A673 (cell line): ENCODE results near the gene GATAD2B. TPM values are rescaled to one million over a fixed set of nuclear protein-coding genes. Genes with fewer than 3 reads are reported as not detected.
"Not testable (repeated sequence)": the region's sequence is repeated elsewhere in the genome, so short reads cannot be mapped to it uniquely, and the experiment has no call there.

Source experiments
- BruUV-seq: library from RNA; stranded (reverse); fragments of 400-500 nt; replicated peaks from 2 replicates; lab custom pipeline; 2021; lab: Mats Ljungman, UMichigan
- CTCF ChIA-PET: fragments of 300-600 bp; sonication (Branson Sonifier 250); formaldehyde crosslinking; loops from one replicate; lab custom pipeline; 2022; ENCODE audit warnings: antibody characterized with exemption; lab: Charles Lee
- POLR2A ChIA-PET: fragments of 300-600 bp; sonication (Branson Sonifier 250); formaldehyde crosslinking; loops from one replicate; lab custom pipeline; 2022; ENCODE audit warnings: antibody characterized with exemption; ENCODE audit not compliant: low non-redundant PET; lab: Charles Lee
- DNase-seq: peaks from one replicate; pipeline ENCODE4 v3.0.0-alpha.2; 2015; ENCODE audit warnings: low spot score
- H3K27ac ChIP-seq: fragments of 200-600 bp; sonication (generic); 2 replicates; pipeline ENCODE4 v1.5.1; 2016; ENCODE audit warnings: mixed run types, low read depth, mild to moderate bottlenecking, mixed read lengths, antibody characterized with exemption, low read length; ENCODE audit not compliant: poor library complexity, severe bottlenecking
- H3K27me3 ChIP-seq: fragments of 200-600 bp; sonication (generic); replicated peaks from 2 replicates; pipeline ENCODE4 v1.6.1; 2017; ENCODE audit warnings: mixed run types, low read depth, mild to moderate bottlenecking, mixed read lengths, antibody characterized with exemption, low read length; ENCODE audit not compliant: insufficient read depth, poor library complexity
- H3K36me3 ChIP-seq: fragments of 200-600 bp; sonication (generic); 2 replicates; pipeline ENCODE4 v1.6.1; 2016; ENCODE audit warnings: mixed run types, mild to moderate bottlenecking, mixed read lengths, antibody characterized with exemption, low read length; ENCODE audit not compliant: insufficient read depth, poor library complexity, severe bottlenecking
- H3K4me1 ChIP-seq: fragments of 200-600 bp; sonication (generic); 2 replicates; pipeline ENCODE4 v1.6.1; 2017; ENCODE audit warnings: mixed run types, mild to moderate bottlenecking, mixed read lengths, antibody characterized with exemption, low read length; ENCODE audit not compliant: insufficient read depth, poor library complexity, severe bottlenecking
- H3K4me3 ChIP-seq: fragments of 200-600 bp; sonication (generic); 2 replicates; pipeline ENCODE4 v1.5.1; 2016; ENCODE audit warnings: low read depth, mixed run types, mild to moderate bottlenecking, mixed read lengths, low read length; ENCODE audit not compliant: poor library complexity, severe bottlenecking
- H3K9me3 ChIP-seq: fragments of 200-600 bp; sonication (generic); 2 replicates; pipeline ENCODE4 v1.6.1; 2016; ENCODE audit warnings: mixed run types, low read depth, mild to moderate bottlenecking, mixed read lengths, antibody characterized with exemption, low read length; ENCODE audit not compliant: poor library complexity, severe bottlenecking
- EZH2 ChIP-seq: fragments of 200-600 bp; sonication (generic); IDR thresholded peaks from 2 replicates; pipeline ENCODE4 v1.6.1; 2017; ENCODE audit warnings: borderline replicate concordance, low read depth, mild to moderate bottlenecking, mixed read lengths, antibody characterized with exemption, low read length; ENCODE audit not compliant: poor library complexity, severe bottlenecking
- intact Hi-C: fragments of 100-400 bp; cut with micrococcal nuclease; formaldehyde crosslinking; loops from one replicate; pipeline ENCODE4 v1.10.0; 2022; ENCODE audit not compliant: unreplicated experiment
- total RNA-seq: library from RNA; stranded (reverse); gene quantifications from 2 replicates; pipeline ENCODE4 v1.2.3, GENCODE V29; 2021
- TF ChIP-seq, protein P1 (sequence below): fragments of 300-800, 200-600 bp; sonication (generic); conservative IDR thresholded peaks from 2 replicates; pipeline ENCODE4 v1.5.1; 2017; ENCODE audit warnings: low read depth, mild to moderate bottlenecking, antibody characterized with exemption, low read length, moderate library complexity, mixed read lengths

The GATAD2B gene
- total RNA-seq, 1 experiment from 2014 or later, result 58.8 TPM

DNA sequence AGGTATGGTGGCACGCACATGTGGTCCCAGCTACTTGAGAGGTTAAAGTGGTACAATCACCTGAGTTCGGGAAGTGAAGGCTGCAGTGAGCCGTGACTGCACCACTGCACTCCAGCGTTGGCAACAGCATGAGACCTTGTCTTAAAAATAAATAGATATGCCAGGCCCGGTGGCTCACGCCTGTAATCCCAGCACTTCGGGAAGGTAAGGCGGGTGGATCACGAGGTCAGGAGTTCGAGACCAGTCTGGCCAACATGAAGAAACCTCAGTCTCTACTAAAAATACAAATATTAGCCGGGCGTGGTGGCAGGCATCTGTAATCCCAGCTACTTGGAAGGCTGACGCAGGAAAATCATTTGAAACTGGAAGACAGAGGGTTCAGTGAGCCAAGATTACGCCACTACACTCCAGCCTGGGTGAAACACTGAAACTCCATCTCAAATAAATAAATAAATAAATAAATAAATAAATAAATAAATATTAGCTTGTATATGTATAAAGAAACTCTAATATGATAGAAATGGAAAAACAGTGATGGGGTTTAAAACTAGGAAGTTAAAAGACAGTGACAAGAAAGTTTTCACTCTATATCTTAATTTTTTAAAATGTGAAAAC is 18.8 kb downstream of the GATAD2B start:
- Histone ChIP-seq H3K4me1 (no peaks in the 10 kb centered on the region), H3K4me3 (no peak overlapping the region), H3K27me3 (no peaks in the 10 kb centered on the region), H3K9me3 (no peaks in the 10 kb centered on the region), H3K36me3 (no peaks in the 10 kb centered on the region), H3K27ac (no peak overlapping the region)
- no peak for DNase-seq
- BruUV-seq, result no TSS peak
- TF ChIP-seq, protein P1, sequence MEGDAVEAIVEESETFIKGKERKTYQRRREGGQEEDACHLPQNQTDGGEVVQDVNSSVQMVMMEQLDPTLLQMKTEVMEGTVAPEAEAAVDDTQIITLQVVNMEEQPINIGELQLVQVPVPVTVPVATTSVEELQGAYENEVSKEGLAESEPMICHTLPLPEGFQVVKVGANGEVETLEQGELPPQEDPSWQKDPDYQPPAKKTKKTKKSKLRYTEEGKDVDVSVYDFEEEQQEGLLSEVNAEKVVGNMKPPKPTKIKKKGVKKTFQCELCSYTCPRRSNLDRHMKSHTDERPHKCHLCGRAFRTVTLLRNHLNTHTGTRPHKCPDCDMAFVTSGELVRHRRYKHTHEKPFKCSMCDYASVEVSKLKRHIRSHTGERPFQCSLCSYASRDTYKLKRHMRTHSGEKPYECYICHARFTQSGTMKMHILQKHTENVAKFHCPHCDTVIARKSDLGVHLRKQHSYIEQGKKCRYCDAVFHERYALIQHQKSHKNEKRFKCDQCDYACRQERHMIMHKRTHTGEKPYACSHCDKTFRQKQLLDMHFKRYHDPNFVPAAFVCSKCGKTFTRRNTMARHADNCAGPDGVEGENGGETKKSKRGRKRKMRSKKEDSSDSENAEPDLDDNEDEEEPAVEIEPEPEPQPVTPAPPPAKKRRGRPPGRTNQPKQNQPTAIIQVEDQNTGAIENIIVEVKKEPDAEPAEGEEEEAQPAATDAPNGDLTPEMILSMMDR, result no peak
- no peak for TF ChIP-seq EZH2
- CTCF ChIA-PET, result no interaction called here
- intact Hi-C loops, result no loop called here
- POLR2A ChIA-PET, result interaction anchor here (0.6 kb wide), 1 partner anchor 25 kb away, joined by 6 read pairs; no protein-coding TSS in a partner anchor

DNA sequence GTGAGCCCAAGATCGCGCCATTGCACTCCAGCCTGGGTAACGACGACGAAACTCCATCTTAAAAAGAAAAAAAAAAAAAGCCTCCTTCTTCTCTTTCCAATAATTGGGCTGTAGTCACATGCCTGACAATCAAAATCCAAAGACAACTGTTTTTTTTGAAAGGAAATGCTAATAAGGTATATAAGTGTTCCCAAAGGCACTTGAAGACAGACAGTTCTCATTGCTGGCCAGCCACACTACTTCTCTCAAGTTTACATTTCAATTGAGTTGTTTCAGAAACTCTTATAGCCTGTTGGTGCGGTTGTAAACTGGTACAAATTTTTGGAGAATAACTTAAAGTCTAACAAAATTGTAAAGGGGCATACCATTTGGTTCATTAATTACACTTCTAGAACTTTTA is 23.3 kb downstream of the GATAD2B start:
- DNase-seq, result no peak
- H3K4me1 ChIP-seq, result no peaks in the 10 kb centered on the region
- ChIA-PET POLR2A (no interaction called here), CTCF (no interaction called here)
- intact Hi-C loops, result no loop called here
- no peak overlapping the region for H3K4me3 ChIP-seq
- BruUV-seq, result no TSS peak
- peaks cover 5% of the 10 kb centered on the region for H3K36me3 ChIP-seq
- TF ChIP-seq, protein P1, result no peak
- no peak for TF ChIP-seq EZH2
- H3K27ac ChIP-seq, result no peak overlapping the region
- H3K9me3 ChIP-seq, result no peaks in the 10 kb centered on the region
- no peaks in the 10 kb centered on the region for H3K27me3 ChIP-seq

DNA sequence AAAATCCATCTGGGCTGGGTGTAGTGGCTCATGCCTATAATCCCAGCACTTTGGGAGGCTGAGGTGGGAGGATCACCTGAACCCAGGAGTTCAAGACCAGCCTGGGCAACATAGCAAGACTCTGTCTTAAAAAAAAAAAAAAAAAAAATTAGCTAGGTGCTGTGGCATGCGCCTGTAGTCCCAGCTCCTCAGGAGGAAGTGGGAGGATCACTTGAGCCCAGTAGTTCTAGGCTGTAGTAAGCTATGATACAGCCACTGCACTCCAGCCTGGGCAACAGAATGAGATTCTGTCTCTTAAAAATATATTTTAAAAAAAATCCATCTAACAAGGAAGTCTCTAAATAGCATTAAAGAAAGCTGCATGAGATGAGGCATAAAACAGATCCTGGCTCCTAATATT is 26.9 kb downstream of the GATAD2B start:
- H3K4me1 ChIP-seq, H3K27ac ChIP-seq, intact Hi-C loops, BruUV-seq, POLR2A ChIA-PET, DNase-seq, H3K4me3 ChIP-seq, CTCF ChIA-PET, H3K27me3 ChIP-seq, H3K36me3 ChIP-seq, H3K9me3 ChIP-seq: not testable (repeated sequence)

DNA sequence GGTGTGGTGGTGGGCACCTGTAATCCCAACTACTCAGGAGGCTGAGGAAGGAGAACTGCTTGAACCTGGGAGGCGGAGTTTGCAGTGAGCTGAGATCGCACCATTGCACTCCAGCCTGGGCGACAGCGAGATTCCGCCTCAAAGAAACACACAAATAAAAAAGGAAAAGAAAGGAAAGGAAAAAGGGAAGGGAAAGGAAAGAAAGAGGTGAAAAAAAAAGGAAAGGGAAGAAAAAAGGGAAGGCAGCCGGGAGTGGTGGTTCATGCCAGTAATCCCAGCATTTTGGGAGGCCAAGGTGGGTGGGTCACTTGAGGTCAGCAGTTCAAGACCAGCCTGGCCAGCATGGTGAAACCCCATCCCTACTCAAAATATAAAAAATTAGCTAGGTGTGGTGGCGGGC is 31.7 kb downstream of the GATAD2B start:
- H3K27me3 ChIP-seq, DNase-seq, H3K4me3 ChIP-seq, POLR2A ChIA-PET, H3K9me3 ChIP-seq, intact Hi-C loops, H3K36me3 ChIP-seq, H3K4me1 ChIP-seq, H3K27ac ChIP-seq, BruUV-seq, CTCF ChIA-PET: not testable (repeated sequence)
